ENCODE measurements around the gene PAF1.
A peak's percentile ranks its signal among the peaks of the same experiment; 100 is the strongest.

Gene PAF1

GRCh38 chr19:39390751-39391437, at the start of gene PAF1, which contains the start of gene MED29:
Gene PAF1 (minus strand): TSS chr19:39391106. CDS start chr19:39390864, 242 bp downstream.
Gene MED29 (plus strand): TSS chr19:39391378. CDS start chr19:39391423, 45 bp downstream.
- DNase-seq = peak; percentile 100

GRCh38 chr19:39438270-39438934, 47.5 kb upstream of the PAF1 start:
- DNase-seq = no peak

GRCh38 chr19:39436350-39436716, 45.4 kb upstream of the PAF1 start:
- no peak for DNase-seq

GRCh38 chr19:39435499-39436349, 44.8 kb upstream of the PAF1 start, which contains the start of gene RPS16:
Gene RPS16 (minus strand): TSS chr19:39435949. CDS start chr19:39435895, 54 bp downstream.
- DNase-seq = peak; percentile 99

- DNase-seq = no peak
Observed at GRCh38 chr19:39434123-39435076, 43.5 kb upstream of the PAF1 start.

- no peak for DNase-seq
Observed at GRCh38 chr19:39433480-39434079, 42.7 kb upstream of the PAF1 start.

- no peak for DNase-seq
Observed at GRCh38 chr19:39432677-39433025, 41.7 kb upstream of the PAF1 start.

- peak; percentile 88 to 90 for DNase-seq
Observed at GRCh38 chr19:39430675-39431593, 40.0 kb upstream of the PAF1 start.

- DNase-seq = no peak
Observed at GRCh38 chr19:39428283-39429112, 37.6 kb upstream of the PAF1 start.

GRCh38 chr19:39427707-39428106, 36.8 kb upstream of the PAF1 start:
- no peak for DNase-seq

- DNase-seq = no peak
Observed at GRCh38 chr19:39426170-39426569, 35.3 kb upstream of the PAF1 start.

- DNase-seq = no peak
Observed at GRCh38 chr19:39425744-39426143, 34.8 kb upstream of the PAF1 start.

GRCh38 chr19:39424934-39425333, 34.0 kb upstream of the PAF1 start:
- DNase-seq = no peak

- DNase-seq = no peak
Observed at GRCh38 chr19:39423258-39424086, 32.6 kb upstream of the PAF1 start.

- DNase-seq = no peak
Observed at GRCh38 chr19:39422020-39422419, 31.1 kb upstream of the PAF1 start.

- DNase-seq = no peak
Observed at GRCh38 chr19:39420769-39421168, 29.9 kb upstream of the PAF1 start.

GRCh38 chr19:39419003-39419402, 28.1 kb upstream of the PAF1 start:
- no peak for DNase-seq

GRCh38 chr19:39417463-39418181, 26.7 kb upstream of the PAF1 start:
- no peak for DNase-seq
